Left cardiac atrium (tissue), 4 donors: ENCODE measurements around the gene CRB2. TPM values are rescaled to one million over a fixed set of nuclear protein-coding genes. Genes with fewer than 3 reads are reported as not detected.
"Not testable (repeated sequence)": the region's sequence is repeated elsewhere in the genome, so short reads cannot be mapped to it uniquely, and the experiment has no call there.

Experiments used
- ATAC-seq, 2 donors: fragments of 200-7000 bp; cut with Tn5 transposase; one replicate each; pipeline ENCODE4 v1.9.1; 2020; ENCODE audit warnings: mild to moderate bottlenecking in 2 of 2, moderate library complexity in 2 of 2
- DNase-seq: peaks from one replicate; pipeline ENCODE4 v3.0.0-alpha.2; 2020
- intact Hi-C, 2 donors: fragments of 100-400 bp; cut with DNase I; formaldehyde crosslinking; loops; one replicate each; pipeline versions ENCODE4 v1.14.1 to v1.15.1; 2022 to 2023
- total RNA-seq, 2 donors: library from RNA; stranded (reverse); fragmentation: NEBNext Ultra II Directional; extraction: Animal tissue kit (Norgen Biotek cat#: 25700); gene quantifications; one replicate each; pipeline ENCODE4 v1.2.1, GENCODE V29; 2021
- donor health status: DM: no; HTN: yes; CAD: no.
- donor health status: DM: no; HTN: yes; CAD: no; lungs with severe emphysema.
- donor health status: DM: yes; HTN: yes; CAD: no.
- donor health status: Dilated cardiomyopathy.

The CRB2 gene
- total RNA-seq, 2 donors from 2014 or later: 1.3 to 2.2 TPM

DNA sequence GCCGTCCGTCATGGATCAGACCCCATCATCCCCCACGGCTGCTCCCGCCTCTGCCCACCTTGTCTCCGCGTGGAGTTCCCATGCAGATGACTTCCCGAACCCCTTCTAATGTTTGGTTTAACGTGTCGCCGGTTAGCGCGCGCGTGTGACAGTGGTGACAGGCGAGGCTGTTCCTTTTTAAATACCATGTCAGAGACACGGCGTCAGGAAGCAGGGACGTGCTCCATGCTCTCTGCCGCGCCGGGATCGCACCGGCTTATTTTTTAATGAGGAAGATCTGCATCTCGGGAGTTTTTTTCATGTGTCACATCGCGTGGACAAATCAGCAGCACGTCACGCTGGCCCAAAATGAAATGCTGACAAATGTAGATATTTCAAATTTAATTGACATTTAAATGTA, 35.9 kb downstream of the CRB2 start:
- intact Hi-C loops: no loop called here
- DNase-seq (no peak), ATAC-seq (no peak)

DNA sequence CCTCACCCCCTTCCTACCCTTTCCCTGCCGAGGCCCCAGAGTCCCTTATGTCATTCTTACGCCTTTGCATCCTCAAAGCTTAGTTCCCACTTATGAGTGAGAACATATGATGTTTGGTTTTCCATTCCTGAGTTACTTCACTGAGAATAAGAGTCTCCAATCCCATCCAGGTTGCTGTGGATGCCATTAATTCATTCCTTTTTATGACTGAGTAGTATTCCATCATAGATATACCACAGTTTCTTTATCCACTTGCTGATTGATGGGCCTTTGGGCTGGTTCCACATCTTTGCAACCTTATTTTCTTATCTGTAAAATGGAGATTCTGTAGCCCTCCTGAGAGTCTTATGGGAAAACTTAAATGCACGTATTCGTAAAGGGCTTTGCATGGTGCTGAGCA, 36.8 kb downstream of the CRB2 start:
- intact Hi-C loops: no loop called here
- no peak for ATAC-seq

DNA sequence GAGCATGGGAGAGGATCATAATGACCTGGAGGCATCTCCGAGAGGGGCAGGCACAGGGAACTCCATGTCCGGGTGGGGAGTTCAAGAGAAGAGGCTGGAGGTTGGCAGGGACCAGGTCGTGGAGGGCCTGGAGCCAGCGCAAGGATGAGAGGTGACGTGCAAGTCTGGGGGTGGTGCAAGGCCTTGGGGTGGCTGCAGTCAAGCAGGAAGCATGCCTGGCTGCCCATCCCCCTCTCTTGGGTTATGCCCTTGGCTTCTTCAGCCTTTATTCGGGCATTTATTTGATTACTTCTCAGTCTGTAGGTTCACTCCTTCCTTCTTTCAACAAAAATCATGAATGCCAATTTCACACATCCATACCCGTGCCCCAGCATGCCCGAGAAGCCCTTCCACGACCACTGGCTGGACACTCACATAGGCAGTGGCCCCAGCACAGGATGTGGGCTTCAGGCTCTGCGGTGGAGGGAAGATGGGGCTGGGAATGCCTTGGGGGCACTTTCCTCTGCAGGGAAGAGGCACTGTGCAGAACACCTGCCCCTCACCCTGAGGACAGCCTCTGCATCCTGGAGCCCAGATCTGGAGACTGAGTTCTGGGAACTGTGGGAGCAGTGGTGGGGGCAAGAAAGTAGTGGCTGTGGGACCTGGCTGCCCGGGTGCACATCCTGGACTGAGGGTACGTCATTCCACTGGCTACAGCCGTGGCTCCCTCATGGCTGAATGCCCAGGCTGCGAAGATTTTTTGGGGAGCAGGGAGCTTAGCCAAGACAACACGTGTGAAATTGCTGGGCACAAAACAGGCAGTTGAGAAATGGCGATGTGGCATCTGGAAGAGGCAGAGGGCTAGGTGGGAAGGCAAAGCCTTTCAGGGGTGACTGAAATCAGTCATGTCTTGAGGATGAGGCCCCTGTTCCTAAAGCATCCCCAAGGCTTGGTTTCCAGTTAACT, 38.6 kb downstream of the CRB2 start:
- ATAC-seq (no peak), DNase-seq (no peak)
- intact Hi-C loops: no loop called here

More for the DNA sequence above, 36.8 kb downstream of the CRB2 start:
- no peak for DNase-seq

DNA sequence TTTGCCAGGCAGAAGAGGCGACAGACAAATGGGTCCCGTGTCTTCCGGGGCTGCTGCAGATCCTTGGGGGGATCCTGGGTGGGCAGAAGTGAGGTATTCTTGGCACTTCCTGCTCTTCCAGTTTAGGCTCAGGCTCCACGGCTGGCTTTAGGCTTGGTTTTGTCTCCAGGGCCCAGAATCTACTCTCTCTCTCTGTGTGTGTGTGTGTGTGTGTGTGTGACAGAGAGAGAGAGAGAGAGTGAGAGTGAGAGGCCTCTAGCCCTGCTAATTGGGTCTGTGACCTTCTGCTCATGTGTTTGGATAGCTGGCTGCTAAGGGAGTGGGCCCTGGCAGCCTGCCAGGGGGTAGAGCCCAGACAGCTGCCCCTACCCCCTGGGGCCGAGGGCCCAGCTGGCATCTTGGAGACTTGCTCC, 39.3 kb downstream of the CRB2 start:
- ATAC-seq (peak in 1 of 2 donors; percentile 31), DNase-seq (no peak)
- intact Hi-C loops: no loop called here

DNA sequence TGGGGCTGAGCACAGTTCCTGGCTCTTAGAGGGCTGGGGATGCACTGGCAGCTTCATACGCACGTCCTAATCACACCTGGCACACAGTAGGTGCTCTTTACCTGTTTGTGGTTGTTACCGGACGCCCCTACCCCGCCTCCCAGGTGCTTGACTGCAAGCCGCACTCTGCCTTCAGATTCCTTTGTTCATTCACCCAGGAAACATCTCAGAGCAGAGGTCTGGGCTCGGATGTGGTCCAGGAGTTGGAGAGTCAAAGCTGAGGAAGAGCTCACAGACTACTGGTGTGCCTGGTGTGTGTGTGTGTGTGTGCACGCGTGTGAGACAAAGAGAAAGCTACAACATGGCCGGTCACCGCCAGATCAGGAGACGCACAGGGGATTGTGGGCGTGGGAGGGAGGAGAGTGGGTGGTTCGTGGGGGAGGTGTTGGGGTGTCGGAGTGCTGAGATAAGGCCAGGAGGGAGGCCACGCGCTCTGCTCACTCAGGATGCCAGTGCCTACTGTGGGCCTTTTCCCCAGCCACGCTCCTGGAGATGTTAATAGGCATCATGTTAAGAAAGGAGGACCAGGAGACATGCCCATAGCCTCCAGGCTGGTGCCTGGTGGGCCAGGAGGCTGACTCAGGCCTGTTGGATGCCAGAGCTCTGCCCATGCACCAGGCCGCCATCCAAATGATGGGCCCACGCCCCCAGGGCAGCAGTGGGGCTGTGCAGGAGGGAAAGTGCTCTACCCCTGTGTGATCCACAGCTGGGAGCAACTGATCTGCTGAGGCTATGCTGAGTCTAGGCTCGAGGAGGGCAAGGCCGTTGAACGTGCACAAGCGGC, 39.9 kb downstream of the CRB2 start:
- DNase-seq (no peak), ATAC-seq (peak in 1 of 2 donors; percentile 64)
- intact Hi-C loops: no loop called here

DNA sequence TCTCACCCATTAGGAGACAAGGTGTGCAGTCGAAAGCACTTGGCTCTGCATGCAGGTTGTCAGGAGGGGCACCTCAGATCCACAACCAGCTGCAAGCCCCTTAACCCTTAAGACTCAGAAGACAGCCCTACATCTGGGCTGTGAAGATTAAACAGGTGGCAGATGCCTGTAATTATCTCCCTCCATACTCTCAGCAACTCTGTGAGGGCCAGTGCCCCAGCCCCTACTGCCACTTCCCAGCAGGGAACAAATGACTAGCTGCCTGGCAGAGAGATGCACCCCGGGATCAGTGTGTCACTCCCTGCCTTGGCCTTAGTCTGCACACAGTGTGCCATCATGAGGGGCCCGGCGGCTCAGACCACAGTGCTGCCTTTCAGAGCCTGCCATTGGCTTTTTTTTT, 42.0 kb downstream of the CRB2 start:
- DNase-seq (no peak), ATAC-seq (no peak)
- intact Hi-C loops: no loop called here

DNA sequence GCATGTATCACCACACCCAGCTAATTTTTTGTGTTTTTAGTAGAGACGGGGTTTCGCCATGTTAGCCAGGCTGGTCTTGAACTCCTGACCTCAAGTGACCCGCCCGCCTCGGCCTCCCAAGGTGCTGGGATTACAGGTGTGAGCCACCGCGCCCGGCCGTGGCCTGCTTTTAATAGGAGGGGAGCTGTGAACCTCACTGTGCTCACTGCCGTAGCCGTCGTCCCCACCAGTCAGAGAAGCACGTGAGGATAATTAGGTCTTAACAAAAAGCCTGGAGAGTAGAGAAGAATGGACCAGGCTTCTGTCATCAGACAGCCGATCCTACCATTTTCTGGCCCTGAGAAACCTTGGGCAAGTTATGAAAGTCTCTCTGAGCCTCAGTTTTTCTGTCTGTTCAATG, 42.9 kb downstream of the CRB2 start:
- intact Hi-C loops, DNase-seq, ATAC-seq: not testable (repeated sequence)

DNA sequence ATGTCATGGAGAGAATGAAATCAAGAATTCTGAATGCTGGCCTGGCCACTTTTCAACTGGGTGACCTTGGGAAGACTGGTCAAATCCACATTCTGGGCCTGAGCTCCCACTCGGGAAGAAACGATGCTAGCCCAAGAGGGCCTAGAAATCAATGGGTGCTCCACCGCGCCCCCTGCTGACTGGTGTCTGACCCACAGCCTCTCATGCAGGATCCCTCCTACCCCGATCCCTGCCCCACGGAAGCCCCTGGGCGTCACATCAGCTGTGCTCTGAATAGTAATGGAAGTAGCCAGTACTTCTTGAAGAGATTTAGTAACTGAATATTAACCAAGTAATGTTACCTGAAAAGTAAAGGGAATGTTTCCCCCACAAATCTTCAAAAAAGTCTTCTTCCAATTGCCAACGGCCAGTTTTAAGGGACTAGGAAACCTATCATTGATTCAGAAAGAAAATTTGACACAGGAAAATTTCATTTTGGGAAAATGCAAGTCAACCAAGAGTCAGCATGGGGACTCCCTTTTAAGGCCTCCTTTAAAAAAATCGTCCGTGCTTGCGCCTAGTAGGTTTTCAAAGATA, 43.9 kb downstream of the CRB2 start:
- DNase-seq (no peak), ATAC-seq (no peak)
- intact Hi-C loops: no loop called here

DNA sequence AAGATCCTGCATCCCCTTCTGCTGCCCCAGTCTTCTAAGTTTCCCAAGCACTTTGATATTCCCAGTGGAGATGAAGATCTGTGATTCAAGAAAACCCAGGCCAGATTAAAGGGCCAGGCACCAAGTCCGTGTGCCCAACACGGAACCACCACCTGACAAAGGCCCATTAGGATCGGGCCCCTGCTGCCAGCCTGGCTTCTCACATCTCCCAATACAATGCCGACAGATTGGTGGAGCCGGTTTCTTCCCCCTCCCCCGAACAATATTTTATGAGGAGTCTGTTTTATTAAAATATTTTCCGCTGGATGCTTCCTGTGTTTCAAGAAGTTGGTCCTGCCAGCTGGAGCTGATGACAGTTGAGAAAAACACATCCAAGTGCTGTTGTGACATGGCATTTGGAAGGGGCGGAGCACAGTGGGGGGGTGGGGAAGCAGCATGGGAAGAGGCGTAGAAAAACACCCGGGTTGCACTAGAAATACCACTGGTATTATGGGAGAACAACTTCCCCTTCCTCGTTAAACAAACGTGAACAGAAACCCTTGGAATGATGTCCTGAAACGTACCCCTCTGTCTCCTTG, 45.0 kb downstream of the CRB2 start:
- no peak for DNase-seq
- intact Hi-C loops: no loop called here
- peak; percentile 64 to 88 for ATAC-seq

DNA sequence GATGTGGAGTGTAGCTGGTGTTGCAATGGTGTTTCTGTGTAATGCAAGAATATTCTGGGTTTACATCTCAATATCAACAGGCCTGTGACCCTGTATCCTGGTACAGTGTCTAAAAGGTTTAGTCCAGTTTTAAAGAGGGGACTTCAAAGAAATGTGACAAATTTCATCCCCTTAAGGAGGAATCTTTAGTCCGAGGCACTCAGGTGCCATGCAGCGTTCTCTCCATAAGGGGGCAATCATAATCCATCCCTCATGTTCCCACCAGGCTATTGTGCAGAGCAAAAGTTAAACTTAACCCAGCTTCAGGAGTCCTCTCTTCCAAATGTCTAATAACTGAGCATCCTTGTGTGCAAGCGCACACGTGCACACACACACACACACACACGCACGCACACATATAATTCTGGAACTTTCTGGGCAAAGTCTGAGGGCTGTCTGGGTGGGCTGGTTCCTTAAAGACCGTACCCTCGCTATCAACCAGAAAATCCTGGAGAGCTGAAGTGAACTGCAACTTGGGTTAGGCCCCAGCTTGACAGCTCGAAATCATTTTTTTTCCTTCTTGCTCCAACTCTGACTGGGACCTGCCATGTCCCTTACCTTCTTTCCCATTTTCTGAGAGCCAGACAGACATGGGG, 46.0 kb downstream of the CRB2 start:
- intact Hi-C loops: loop anchor here in 1 of 2 donors (2.0 kb wide), 1 partner anchor 639 kb away; no protein-coding TSS in a partner anchor
- DNase-seq: no peak

DNA sequence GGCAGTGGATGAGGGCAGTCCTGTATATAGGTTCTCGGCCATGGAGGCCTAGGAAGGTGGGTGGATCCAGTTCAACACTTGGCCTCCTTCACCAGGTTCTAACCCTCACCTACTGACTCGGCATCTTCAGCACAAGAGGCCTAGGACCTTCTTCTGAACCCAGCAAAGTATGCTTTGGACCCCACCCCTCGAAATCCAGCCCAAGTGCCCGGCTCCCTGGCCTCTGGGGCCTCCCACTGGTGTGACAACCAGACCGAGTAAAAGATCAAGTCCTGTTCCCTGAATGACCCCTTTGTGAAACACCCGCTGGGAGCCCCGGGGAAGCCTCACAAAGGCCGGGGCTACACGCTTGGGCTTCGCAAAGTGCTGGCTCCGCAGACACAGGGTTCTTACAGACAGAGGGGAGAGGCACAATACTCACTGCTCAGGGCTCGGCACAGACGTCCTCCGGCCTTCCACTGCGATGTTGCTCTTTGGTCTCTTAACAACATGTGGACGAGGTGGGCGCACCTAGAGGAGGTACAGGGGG, 47.0 kb downstream of the CRB2 start:
- no peak for ATAC-seq
- DNase-seq: no peak
- intact Hi-C loops: loop anchor here in 1 of 2 donors (2.0 kb wide), 1 partner anchor 638 kb away; no protein-coding TSS in a partner anchor

More for the DNA sequence above, 46.0 kb downstream of the CRB2 start:
- peak; percentile 80 to 81 for ATAC-seq

DNA sequence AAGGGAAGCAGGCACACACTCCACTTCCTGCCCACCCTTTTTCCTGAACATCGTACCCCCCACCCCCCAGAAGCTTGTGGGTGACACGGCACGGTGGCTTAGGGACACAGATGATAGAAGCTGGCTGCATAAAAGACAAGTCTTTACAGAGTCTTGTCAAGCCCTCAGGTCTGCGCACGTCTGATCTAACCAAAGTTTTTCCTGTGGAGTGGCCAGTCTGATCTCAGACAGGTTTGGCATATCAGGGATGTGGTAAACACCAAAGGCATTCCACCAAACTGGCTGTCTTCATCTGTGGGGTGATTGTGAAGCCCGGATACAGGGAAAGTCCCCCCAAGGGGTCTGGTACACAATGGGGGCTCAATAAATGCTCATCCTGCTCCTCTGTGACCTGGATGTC, 50.0 kb downstream of the CRB2 start:
- DNase-seq (peak; percentile 8), ATAC-seq (no peak)
- intact Hi-C loops: no loop called here

DNA sequence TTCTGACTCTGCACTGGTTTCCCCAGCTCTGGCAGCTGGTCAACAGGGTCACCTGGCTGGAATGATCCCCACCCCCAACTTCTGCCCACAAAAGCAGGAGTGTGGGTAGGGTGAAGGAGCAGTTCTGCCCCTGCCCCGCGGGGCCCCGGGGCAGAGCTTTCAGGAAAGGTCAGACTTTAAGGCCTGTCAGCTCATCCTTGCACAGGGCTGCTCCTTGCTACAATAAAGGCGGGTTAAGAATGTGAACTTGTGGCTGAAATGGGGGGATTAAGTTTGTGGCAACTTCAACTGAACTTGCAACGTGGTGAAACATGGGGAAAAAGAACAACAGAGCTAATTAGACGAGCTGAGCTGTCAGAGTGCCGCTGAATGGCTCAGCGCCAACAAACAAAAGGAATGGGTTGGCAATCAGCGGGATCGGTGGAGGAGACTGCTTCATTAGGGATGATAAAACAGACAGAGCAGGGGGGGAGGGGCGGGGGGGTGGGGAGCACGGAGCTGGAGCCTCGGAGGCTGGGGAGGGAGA, 50.8 kb downstream of the CRB2 start:
- peak; percentile 22 for DNase-seq
- no peak for ATAC-seq
- intact Hi-C loops: no loop called here

DNA sequence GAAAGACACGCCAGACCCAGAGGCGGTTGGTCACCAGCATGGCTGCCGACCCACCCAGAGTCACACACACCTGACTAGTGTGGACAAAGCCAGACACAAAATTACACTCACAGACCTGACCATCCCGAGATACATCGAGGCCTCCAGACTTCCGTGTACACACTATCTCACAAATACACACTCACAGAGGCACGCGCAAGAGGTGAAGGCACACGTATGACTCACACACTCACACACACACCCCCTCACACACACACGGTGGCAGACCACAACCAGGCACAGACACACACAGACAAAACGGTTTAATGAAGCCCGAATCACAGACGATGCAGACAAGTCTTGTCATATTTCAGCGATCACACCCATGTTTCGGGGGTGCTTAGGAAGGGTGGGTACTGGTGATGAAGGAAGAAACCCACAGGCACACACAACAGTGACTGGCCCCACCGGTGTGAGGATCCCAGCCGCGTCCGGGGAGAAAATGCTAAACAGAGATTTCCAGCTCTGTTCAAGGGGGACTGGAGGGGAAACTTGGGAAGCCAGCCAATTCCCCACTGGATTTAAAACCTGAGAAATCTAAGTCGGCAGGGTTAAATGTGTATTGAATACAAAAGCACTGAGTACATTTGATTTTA, 51.3 kb downstream of the CRB2 start:
- intact Hi-C loops: no loop called here
- DNase-seq: peak; percentile 13
- no peak for ATAC-seq

DNA sequence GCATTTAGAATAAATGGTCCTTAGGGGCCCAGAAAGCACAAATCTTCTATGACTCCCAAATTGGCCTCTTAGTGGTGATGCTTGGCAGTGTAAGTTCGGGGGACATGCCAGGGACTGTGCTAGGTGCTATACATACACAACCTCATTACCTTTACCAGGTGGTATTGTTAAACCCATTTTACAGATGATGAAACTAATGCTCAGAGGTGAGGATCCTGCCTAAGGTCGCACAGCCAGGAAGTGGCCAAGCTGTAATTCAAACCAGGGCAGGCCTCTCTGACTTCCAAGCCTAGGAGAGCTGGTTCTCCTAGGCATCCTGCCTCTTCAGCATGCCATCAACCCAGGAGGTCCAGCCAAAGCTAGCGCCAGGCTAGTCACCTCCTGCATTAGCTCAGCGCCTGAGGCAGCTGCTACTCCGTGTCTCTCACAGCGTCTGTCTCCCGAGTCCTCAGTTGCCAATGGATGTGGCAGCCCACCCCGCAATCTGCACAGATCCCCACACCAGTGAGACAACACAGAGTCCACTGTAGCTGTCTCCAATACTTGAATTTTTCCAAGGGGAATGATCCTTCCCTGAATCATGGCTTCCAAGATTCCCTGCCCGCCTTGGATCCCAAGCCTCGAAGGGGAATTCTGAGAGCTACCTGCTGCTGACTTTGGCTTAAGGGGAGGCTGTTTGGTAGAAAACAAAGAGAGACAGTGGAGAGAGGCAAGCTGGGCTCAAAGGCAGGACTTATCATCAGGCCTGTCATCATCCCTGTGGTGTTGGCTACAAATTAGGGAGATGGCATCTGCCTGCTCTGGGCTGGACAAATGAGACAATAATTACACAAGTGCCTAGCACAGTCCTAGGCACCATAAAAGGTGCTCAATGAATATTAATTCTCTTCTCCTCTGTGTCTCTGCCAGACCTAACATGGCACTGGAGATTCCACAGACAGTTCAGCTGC, 52.6 kb downstream of the CRB2 start:
- intact Hi-C loops: no loop called here
- DNase-seq (peak; percentile 13), ATAC-seq (peak; percentile 63 to 85)

DNA sequence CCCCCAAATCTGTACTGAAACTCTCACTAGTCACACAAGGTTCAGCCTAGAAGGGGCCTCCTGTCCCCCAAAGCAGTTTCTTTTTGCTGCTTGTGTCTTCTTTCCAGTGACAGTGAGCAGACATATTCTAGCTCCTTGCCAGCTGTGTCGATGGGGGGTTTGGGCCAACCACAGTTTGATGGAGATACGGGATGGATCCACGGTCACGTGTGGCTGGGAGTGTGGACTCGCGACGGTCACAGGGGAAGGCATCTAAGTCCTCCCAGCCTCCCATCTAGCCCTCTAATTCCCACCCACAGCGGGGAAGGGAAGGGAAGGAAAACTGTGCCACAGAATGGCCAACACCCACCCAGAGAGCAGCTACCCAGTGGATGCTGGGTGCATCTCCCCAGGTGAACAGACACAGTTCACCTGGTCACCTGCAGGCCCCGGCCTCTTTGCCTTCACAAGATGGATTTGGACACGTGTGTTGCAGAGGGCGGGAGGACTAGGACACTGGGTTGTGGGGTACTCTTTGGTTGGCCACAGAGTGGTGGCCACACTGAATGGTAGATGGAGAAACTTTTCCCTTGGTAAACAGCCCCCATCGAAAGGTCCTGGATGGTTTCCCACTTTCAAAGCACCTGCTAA, 54.4 kb downstream of the CRB2 start:
- DNase-seq: peak; percentile 7
- no peak for ATAC-seq
- intact Hi-C loops: no loop called here
